ENCODE results near the gene ITPR1.
"Not testable (repeated sequence)": the region's sequence is repeated elsewhere in the genome, so short reads cannot be mapped to it uniquely, and the experiment has no call there.

ITPR1 gene

DNA sequence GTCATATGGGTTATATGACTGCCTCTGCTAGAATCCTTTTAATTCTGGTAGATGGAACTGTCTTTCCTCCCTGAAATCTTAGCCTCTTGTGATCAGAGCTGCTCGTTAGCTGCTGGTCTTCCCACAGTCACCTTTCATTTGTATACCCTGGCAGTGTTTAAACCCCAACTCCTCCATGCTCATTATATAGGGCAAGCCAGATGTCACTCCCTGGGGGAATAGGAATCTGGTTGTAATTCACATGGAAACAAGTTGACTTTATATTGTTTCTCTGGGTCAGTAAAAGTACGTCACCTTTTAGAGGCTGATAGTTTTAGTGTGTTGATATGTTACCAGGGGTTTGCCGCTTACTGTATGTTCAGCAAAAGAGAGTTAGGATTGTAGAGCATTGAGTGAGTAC is 103.5 kb downstream of the ITPR1 start:
- H3K4me3 ChIP-seq (replicated peaks in 1 of 2; ENCODE audit: low read depth in 2 of 2, low read length in 2 of 2): no peak overlapping the region
- DNase-seq (ENCODE audit: low read depth in 2 of 2): no peak
- TF ChIP-seq, protein P1, sequence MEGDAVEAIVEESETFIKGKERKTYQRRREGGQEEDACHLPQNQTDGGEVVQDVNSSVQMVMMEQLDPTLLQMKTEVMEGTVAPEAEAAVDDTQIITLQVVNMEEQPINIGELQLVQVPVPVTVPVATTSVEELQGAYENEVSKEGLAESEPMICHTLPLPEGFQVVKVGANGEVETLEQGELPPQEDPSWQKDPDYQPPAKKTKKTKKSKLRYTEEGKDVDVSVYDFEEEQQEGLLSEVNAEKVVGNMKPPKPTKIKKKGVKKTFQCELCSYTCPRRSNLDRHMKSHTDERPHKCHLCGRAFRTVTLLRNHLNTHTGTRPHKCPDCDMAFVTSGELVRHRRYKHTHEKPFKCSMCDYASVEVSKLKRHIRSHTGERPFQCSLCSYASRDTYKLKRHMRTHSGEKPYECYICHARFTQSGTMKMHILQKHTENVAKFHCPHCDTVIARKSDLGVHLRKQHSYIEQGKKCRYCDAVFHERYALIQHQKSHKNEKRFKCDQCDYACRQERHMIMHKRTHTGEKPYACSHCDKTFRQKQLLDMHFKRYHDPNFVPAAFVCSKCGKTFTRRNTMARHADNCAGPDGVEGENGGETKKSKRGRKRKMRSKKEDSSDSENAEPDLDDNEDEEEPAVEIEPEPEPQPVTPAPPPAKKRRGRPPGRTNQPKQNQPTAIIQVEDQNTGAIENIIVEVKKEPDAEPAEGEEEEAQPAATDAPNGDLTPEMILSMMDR (IDR thresholded peaks at IDR 0.05; ENCODE audit: low read depth, low read length): no peak

DNA sequence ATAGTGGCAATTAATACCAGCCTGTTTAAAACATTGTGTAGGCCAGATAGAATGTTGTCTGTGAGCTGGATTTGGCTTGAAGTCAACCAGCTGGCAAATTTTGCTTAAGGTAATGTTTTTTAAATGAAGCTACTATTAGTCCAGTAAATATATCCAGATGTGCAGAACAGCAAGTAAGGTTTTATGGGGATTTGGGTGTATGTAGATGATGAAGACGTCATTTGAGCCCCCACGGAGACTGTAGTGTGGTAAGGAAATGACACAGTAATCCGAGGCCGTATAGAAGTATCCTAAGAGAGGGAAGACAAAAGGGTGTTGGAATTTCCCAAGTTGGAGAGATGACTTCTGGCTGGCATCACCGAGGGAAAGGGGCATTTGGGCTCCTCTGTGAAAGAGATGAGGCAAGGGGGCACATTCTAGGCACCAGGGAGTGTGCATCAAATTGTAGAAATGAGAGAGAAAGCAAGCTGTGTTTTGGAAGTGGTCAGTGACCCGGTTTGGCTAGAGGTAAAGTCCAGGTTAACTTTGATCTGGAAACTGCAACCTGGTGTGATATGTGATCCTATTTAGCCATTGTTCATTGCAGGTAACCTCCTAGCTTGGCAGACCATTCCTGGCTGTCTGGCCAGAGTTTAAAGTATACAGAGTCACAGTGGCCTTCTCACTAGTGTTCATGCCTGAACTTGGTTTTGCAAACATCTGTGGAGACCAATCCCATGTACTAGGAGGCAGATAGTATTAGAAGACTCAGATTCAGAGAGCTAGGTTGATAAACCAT is 104.2 kb downstream of the ITPR1 start:
- no peak overlapping the region for H3K4me3 ChIP-seq (replicated peaks in 1 of 2; ENCODE audit: low read depth in 2 of 2, low read length in 2 of 2)
- TF ChIP-seq, protein P1 (IDR thresholded peaks at IDR 0.05; ENCODE audit: low read depth, low read length): no peak
- DNase-seq (ENCODE audit: low read depth in 2 of 2): no peak

DNA sequence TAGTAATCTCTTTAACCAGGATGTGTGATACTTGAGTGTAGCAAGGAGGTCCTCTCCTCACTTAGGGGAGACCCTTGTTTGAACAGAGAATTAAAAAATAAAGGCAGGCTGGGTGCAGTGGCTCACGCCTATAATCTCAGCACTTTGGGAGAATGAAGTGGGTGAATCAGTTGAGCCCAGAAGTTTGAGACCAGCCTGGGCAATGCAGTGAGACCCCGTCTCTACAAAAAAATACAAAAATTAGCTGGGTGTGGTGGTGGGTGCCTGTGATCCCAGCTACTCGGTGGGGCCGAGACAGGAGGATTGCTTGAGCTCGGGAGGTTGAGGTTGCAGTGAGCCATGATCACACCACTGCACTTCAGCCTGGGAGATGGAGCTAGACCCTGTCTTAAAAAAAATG is 105.1 kb downstream of the ITPR1 start:
- not testable (repeated sequence) for H3K4me3 ChIP-seq (replicated peaks in 1 of 2; ENCODE audit: low read depth in 2 of 2, low read length in 2 of 2); DNase-seq (ENCODE audit: low read depth in 2 of 2)

- no peak for DNase-seq (ENCODE audit: low read depth in 2 of 2)
- TF ChIP-seq, protein P1 (IDR thresholded peaks at IDR 0.05; ENCODE audit: low read depth, low read length): no peak
- H3K4me3 ChIP-seq (replicated peaks in 1 of 2; ENCODE audit: low read depth in 2 of 2, low read length in 2 of 2): no peak overlapping the region
These were observed 106.5 kb downstream of the ITPR1 start for GRCh38 chr3:4599612-4600011.

GRCh38 chr3:4600493-4600892 is 107.3 kb downstream of the ITPR1 start:
- no peak overlapping the region for H3K4me3 ChIP-seq (replicated peaks in 1 of 2; ENCODE audit: low read depth in 2 of 2, low read length in 2 of 2)
- TF ChIP-seq, protein P1 (IDR thresholded peaks at IDR 0.05; ENCODE audit: low read depth, low read length): no peak
- DNase-seq (ENCODE audit: low read depth in 2 of 2): no peak

- TF ChIP-seq, protein P1 (IDR thresholded peaks at IDR 0.05; ENCODE audit: low read depth, low read length): no peak
- no peak overlapping the region for H3K4me3 ChIP-seq (replicated peaks in 1 of 2; ENCODE audit: low read depth in 2 of 2, low read length in 2 of 2)
- peak; percentile 33 to 74 for DNase-seq (ENCODE audit: low read depth in 2 of 2)
These were observed 108.7 kb downstream of the ITPR1 start for GRCh38 chr3:4601892-4602291.

DNA sequence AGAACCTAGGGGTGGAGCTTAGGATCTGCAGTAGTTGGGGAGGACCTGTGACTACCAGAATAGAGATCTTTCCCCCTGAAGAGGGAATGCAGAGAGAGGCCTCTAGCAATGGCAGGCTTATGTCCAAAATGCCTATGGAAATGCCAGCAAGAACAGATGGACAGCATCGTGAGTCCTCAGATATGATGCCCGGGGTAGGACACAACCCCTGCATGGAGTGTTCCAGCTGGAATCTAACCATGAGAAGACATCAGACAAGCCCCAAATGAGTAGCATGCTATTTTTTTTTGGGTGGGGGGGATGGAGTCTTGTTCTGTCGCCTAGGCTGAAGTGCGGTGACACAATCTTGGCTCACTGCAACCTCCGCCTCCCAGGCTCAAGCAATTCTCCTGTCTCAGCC is 111.5 kb downstream of the ITPR1 start:
- no peak for DNase-seq (ENCODE audit: low read depth in 2 of 2)
- TF ChIP-seq, protein P1 (IDR thresholded peaks at IDR 0.05; ENCODE audit: low read depth, low read length): no peak
- no peak overlapping the region for H3K4me3 ChIP-seq (replicated peaks in 1 of 2; ENCODE audit: low read depth in 2 of 2, low read length in 2 of 2)

Measured in cardiac fibroblast (primary cell).